Bone marrow (tissue), 2 donors: ENCODE measurements around the gene ATF2.

ENCODE experiments used
- DNase-seq, 2 donors: peaks; one replicate each; lab custom pipeline; 2025; lab: John Stamatoyannopoulos, UW

Gene ATF2

DNA sequence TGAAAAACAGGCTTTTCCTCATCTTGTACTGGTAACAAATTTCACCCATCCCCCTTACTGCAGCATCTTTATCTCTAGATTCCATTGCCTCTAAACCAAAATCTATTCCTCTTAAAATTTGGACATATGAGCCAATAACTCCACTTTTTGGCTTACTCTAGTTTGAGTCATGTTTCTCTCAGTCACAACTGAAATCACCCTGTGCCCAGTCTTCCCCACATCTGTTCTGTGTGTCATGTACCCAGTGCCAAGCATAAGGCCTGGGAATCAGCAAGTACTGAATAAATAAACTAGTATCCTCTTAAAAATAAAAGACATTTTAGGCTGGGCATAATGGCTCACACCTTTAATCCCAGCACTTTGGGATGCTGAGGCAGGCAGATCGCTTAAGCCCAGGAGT is 142.1 kb downstream of the ATF2 start:
- no peak for DNase-seq

DNA sequence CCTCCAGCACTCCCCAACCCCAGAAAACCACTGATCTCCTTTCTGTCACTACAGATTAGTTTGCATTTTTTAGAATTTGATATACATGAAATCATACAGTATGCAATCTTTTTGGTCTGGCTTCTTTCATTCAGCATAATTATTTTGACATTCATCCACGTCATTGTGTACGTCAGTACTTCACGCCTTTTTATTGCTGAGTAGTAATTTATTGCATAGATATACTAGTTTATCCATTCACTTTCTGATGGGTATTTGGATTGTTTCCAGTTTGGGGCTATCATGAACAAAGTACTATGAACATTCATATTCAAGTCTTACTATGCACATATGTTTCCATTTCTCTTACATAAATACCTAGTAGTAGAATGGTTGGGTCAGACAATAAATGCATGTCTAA is 142.8 kb downstream of the ATF2 start:
- no peak for DNase-seq

DNA sequence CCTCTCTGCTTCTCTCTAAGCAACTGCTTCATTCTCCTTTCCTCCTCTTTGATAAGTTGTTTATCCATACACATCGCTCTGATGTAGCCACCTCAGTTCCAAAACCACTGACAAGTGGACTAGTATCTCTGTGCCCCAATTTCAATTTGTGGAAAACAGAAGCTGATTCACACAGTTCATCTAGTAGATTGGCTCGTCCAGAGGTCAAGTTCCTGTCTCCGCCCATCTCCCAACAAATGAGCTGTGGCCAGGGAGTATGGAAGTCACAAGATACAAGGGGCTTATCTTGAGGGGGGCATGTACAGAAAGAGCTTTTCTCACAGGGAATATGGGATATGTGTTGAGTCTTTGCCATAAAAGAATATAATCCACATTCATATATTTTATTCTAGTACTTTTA is 145.1 kb downstream of the ATF2 start:
- DNase-seq = no peak
